OCI-LY7 (cell line): Measurements from ENCODE around the gene FAM118A. TPM values are rescaled to one million over a fixed set of nuclear protein-coding genes. Genes with fewer than 3 reads are reported as not detected.
"Not testable (repeated sequence)": the region's sequence is repeated elsewhere in the genome, so short reads cannot be mapped to it uniquely, and the experiment has no call there.

Experiments used
- Bru-seq: library from RNA; stranded (reverse); fragments of 400-500 nt; gene quantifications from one replicate; lab custom pipeline; 2021; lab: Mats Ljungman, UMichigan
- BruChase-seq, 2 experiments: library from RNA; stranded (reverse); fragments of 400-500 nt; gene quantifications; one replicate each; lab custom pipeline; 2021; lab: Mats Ljungman, UMichigan
- BruUV-seq: library from RNA; stranded (reverse); fragments of 400-500 nt; replicated peaks from 2 replicates; lab custom pipeline; 2021; lab: Mats Ljungman, UMichigan
- CTCF ChIA-PET: fragments of 300-600 bp; sonication (Branson Sonifier 250); formaldehyde crosslinking; loops from one replicate; lab custom pipeline; 2022; ENCODE audit warnings: antibody characterized with exemption; ENCODE audit not compliant: unreplicated experiment; lab: Charles Lee
- POLR2A ChIA-PET: fragments of 300-600 bp; sonication (Branson Sonifier 250); formaldehyde crosslinking; loops from one replicate; lab custom pipeline; 2022; ENCODE audit warnings: antibody characterized with exemption; lab: Charles Lee
- DNase-seq: peaks from one replicate; pipeline ENCODE4 v3.0.0-alpha.2; 2015; ENCODE audit warnings: low spot score
- H2AFZ ChIP-seq: fragments of 200-600 bp; sonication (generic), shearing (Covaris generic); 2 replicates; pipeline ENCODE4 v1.6.1; 2014; ENCODE audit warnings: mild to moderate bottlenecking, antibody characterized with exemption, low read length, moderate library complexity
- H3K27ac ChIP-seq: fragments of 200-600 bp; sonication (generic); 2 replicates; pipeline ENCODE4 v1.5.1; 2014; ENCODE audit warnings: mixed run types, low read depth, mild to moderate bottlenecking, moderate library complexity, low read length, inconsistent platforms; ENCODE audit not compliant: poor library complexity, severe bottlenecking
- H3K36me3 ChIP-seq: fragments of 200-600 bp; sonication (generic); 2 replicates; pipeline ENCODE4 v1.6.1; 2014; ENCODE audit warnings: mild to moderate bottlenecking, antibody characterized with exemption, low read length, moderate library complexity, mixed read lengths; ENCODE audit not compliant: insufficient read depth
- H3K4me1 ChIP-seq: fragments of 200-600 bp; sonication (generic); 2 replicates; pipeline ENCODE4 v1.5.1; 2014; ENCODE audit warnings: mild to moderate bottlenecking, low read length; ENCODE audit not compliant: insufficient read depth, poor library complexity, severe bottlenecking
- H3K4me2 ChIP-seq: fragments of 200-600 bp; sonication (generic); 2 replicates; pipeline ENCODE4 v1.6.1; 2014; ENCODE audit warnings: mild to moderate bottlenecking, low read length
- H3K4me3 ChIP-seq: fragments of 200-600 bp; sonication (generic); 2 replicates; pipeline ENCODE4 v1.5.1; 2014; ENCODE audit warnings: mild to moderate bottlenecking, low read depth, low read length; ENCODE audit not compliant: poor library complexity, severe bottlenecking
- H3K79me2 ChIP-seq: fragments of 200-600 bp; sonication (generic); 2 replicates; pipeline ENCODE4 v1.6.1; 2016; ENCODE audit warnings: low read depth, mild to moderate bottlenecking, low read length, moderate library complexity, mixed read lengths; ENCODE audit not compliant: insufficient read depth
- H3K9me2 ChIP-seq: fragments of 200-600 bp; sonication (generic); 2 replicates; pipeline ENCODE4 v1.6.1; 2016; ENCODE audit warnings: mild to moderate bottlenecking, low read length, mixed read lengths; ENCODE audit not compliant: insufficient read depth
- H3K9me3 ChIP-seq: fragments of 200-600 bp; sonication (generic); 2 replicates; pipeline ENCODE4 v1.6.1; 2014; ENCODE audit warnings: mild to moderate bottlenecking, mixed run types, low read length, mixed read lengths
- H4K20me1 ChIP-seq: fragments of 200-600 bp; sonication (generic); 2 replicates; pipeline ENCODE4 v1.6.1; 2014; ENCODE audit warnings: mild to moderate bottlenecking, antibody characterized with exemption, low read length, moderate library complexity, mixed read lengths; ENCODE audit not compliant: insufficient read depth
- EZH2phosphoT487 ChIP-seq: fragments of 200-600 bp; sonication (generic); IDR thresholded peaks from 2 replicates; pipeline ENCODE4 v1.6.1; 2018; ENCODE audit warnings: low read depth, borderline replicate concordance, mild to moderate bottlenecking, mixed run types, antibody characterized with exemption, low read length, moderate library complexity, mixed read lengths
- intact Hi-C: fragments of 100-400 bp; cut with micrococcal nuclease; formaldehyde crosslinking; loops from one replicate; pipeline ENCODE4 v1.10.0; 2022; ENCODE audit not compliant: unreplicated experiment
- long read RNA-seq: library from polyadenylated mRNA; stranded (forward); transcript quantifications from one replicate; pipeline ENCODE4 v2.0.0, GENCODE V29; 2022
- total RNA-seq, 2 experiments: library from RNA; depleted of rRNA in 1 of 2; stranded (reverse); fragments of >200 nt in 1 of 2; shearing (Covaris generic) in 1 of 2; gene quantifications; 2 replicates each; pipeline ENCODE4 v1.2.3, GENCODE V29; 2014 to 2022
- TF ChIP-seq, protein P1 (sequence below): fragments of 200-600 bp; sonication (generic); conservative IDR thresholded peaks from 2 replicates; pipeline ENCODE4 v1.5.1; 2014; ENCODE audit warnings: mild to moderate bottlenecking, antibody characterized with exemption, low read length, moderate library complexity, mixed read lengths

FAM118A gene
- total RNA-seq (2014; rRNA removed; shearing (Covaris generic)) (15.9 and 27.6 TPM in 2 replicates), total RNA-seq (2022) (33.9 and 41.5 TPM in 2 replicates), Bru-seq, nascent RNA (percentile 62 among the genes with signal in this experiment), BruChase-seq, experiment 1, labeled RNA remaining after a 6-hour chase (percentile 68 among the genes with signal in this experiment), BruChase-seq, experiment 2, labeled RNA remaining after a 2-hour chase (percentile 72 among the genes with signal in this experiment)
- long read RNA-seq, partial matches to known transcripts: 2 of 44 reads
- long read RNA-seq, other reads (novel, unspliced or antisense): 42 of 44 reads

GRCh38 chr22:45309422-45310227 is at the start of gene FAM118A:
FAM118A (plus strand) TSS chr22:45309934; CDS start chr22:45322380, 12,446 bp downstream.
- Histone ChIP-seq H3K9me3 (no peaks in the 10 kb centered on the region), H3K36me3 (0 out of 2 replicates have a peak, but pooled peaks cover 5% of the 10 kb centered on the region), H3K27ac (peak within 1 kb of the TSS; percentile 59), H3K4me3 (peak within 1 kb of the TSS; percentile 99), H3K79me2 (peaks cover 13% of the 10 kb centered on the region; the same call in 1 of the 2 replicates), H4K20me1 (0 out of 2 replicates have a peak, but pooled peaks cover 5% of the 10 kb centered on the region), H3K9me2 (no peaks in the 10 kb centered on the region), H3K4me2 (peak within 1 kb of the TSS; percentile 97), H2AFZ (peak within 1 kb of the TSS; percentile 78), H3K4me1 (peaks cover 22% of the 10 kb centered on the region)
- DNase-seq: peak; percentile 95
- intact Hi-C loops: loop anchor here (2.0 kb wide), 2 partner anchors 21 to 41 kb away; no protein-coding TSS in a partner anchor
- POLR2A ChIA-PET: no interaction called here
- TF ChIP-seq, protein P1, sequence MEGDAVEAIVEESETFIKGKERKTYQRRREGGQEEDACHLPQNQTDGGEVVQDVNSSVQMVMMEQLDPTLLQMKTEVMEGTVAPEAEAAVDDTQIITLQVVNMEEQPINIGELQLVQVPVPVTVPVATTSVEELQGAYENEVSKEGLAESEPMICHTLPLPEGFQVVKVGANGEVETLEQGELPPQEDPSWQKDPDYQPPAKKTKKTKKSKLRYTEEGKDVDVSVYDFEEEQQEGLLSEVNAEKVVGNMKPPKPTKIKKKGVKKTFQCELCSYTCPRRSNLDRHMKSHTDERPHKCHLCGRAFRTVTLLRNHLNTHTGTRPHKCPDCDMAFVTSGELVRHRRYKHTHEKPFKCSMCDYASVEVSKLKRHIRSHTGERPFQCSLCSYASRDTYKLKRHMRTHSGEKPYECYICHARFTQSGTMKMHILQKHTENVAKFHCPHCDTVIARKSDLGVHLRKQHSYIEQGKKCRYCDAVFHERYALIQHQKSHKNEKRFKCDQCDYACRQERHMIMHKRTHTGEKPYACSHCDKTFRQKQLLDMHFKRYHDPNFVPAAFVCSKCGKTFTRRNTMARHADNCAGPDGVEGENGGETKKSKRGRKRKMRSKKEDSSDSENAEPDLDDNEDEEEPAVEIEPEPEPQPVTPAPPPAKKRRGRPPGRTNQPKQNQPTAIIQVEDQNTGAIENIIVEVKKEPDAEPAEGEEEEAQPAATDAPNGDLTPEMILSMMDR: no peak
- TF ChIP-seq EZH2phosphoT487: no peak
- CTCF ChIA-PET: no interaction called here
- BruUV-seq: no TSS peak

GRCh38 chr22:45260395-45260759 is 49.4 kb upstream of the FAM118A start:
- POLR2A ChIA-PET, BruUV-seq, H3K9me2 ChIP-seq, H3K4me3 ChIP-seq, H2AFZ ChIP-seq, H4K20me1 ChIP-seq, H3K36me3 ChIP-seq, CTCF ChIA-PET, H3K27ac ChIP-seq, H3K79me2 ChIP-seq, H3K9me3 ChIP-seq, H3K4me2 ChIP-seq, DNase-seq: not testable (repeated sequence)
- intact Hi-C loops: loop anchor here (5.0 kb wide), 2 partner anchors 83 to 158 kb away; no protein-coding TSS in a partner anchor
- peaks cover 53% of the 10 kb centered on the region for H3K4me1 ChIP-seq

DNA sequence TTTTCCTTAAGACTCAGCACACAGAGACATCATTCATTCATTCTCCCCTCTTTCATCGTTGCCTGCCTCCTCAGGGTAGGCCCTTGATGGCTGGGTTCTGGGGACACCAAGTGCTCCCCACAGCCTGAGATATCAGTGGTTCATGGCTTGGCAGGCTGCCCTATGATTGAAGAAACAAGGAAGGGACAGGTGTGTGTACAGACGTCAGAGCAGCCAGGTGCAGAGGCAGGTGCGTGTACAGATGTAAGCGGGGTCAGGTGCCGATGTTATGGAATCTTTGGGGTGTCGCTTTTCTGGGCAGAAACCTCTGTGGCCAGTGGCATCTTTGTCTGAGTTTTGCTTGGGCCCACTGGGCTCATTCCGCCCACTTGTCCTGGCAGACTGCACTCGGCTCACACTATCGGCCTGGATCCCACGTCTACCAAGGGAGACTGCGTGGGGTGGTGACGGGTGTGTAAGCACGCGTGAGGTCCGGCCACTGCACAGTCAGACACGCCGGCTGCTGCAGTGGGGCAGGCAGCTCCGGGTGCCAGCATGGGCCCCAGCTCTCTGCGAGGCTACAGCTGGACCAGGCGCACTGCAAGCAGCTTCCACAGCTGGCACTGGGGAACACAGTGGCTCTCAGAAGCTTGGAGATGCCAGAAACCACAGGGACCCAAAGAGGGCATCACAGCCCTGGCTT is 48.2 kb upstream of the FAM118A start:
- CTCF ChIA-PET: interaction anchor here (0.6 to 0.9 kb wide), 2 partner anchors 25 to 26 kb away, joined by 3 read pairs; no protein-coding TSS in a partner anchor

More for the DNA sequence above, 48.2 kb upstream of the FAM118A start:
- H4K20me1 ChIP-seq: no peaks in the 10 kb centered on the region
- H3K36me3 ChIP-seq: no peaks in the 10 kb centered on the region
- H2AFZ ChIP-seq: no peak overlapping the region; the same call in 1 of the 2 replicates
- no TSS peak for BruUV-seq
- no peaks in the 10 kb centered on the region for H3K79me2 ChIP-seq
- intact Hi-C loops: loop anchor here (2.0 to 5.0 kb wide), 3 partner anchors 27 to 159 kb away; no protein-coding TSS in a partner anchor
- peak overlapping the region; percentile 93 for H3K27ac ChIP-seq
- no peaks in the 10 kb centered on the region for H3K9me2 ChIP-seq
- peak; percentile 65 for DNase-seq
- H3K9me3 ChIP-seq: 0 out of 2 replicates have a peak, but pooled peaks cover 4% of the 10 kb centered on the region
- POLR2A ChIA-PET: interaction anchor here (0.6 to 2.2 kb wide), 5 partner anchors 13 to 96 kb away, joined by 4 to 8 read pairs (median 6); no protein-coding TSS in a partner anchor
- TF ChIP-seq, protein P1: no peak
- TF ChIP-seq EZH2phosphoT487: no peak
- H3K4me3 ChIP-seq: peak overlapping the region; percentile 53
- H3K4me2 ChIP-seq: peak overlapping the region; percentile 74
- H3K4me1 ChIP-seq: peaks cover 56% of the 10 kb centered on the region
